NCI-H345 treated with DMSO at 0.1 percent for 48 hours (cell line): Measurements from ENCODE around the gene SLC41A3.
"Not testable (repeated sequence)": the region's sequence is repeated elsewhere in the genome, so short reads cannot be mapped to it uniquely, and the experiment has no call there.

ENCODE experiments used
- DNase-seq: peaks from one replicate; lab custom pipeline; 2025; ENCODE audit not compliant: unreplicated experiment; lab: John Stamatoyannopoulos, UW

The SLC41A3 gene

GRCh38 chr3:125960456-125961288 lies 123.3 kb downstream of the SLC41A3 start:
- no peak for DNase-seq

- DNase-seq: no peak
Observed at GRCh38 chr3:125960066-125960424, 123.9 kb downstream of the SLC41A3 start.

- DNase-seq: no peak
Observed at GRCh38 chr3:125959317-125960065, 124.4 kb downstream of the SLC41A3 start.

GRCh38 chr3:125958511-125959316 lies 125.2 kb downstream of the SLC41A3 start:
- no peak for DNase-seq

GRCh38 chr3:125957674-125958510 lies 126.0 kb downstream of the SLC41A3 start:
- no peak for DNase-seq

GRCh38 chr3:125957020-125957419 lies 126.9 kb downstream of the SLC41A3 start:
- not testable (repeated sequence) for DNase-seq
